H9 (cell line): ENCODE results near the gene CHMP2A. TPM values are rescaled to one million over a fixed set of nuclear protein-coding genes. Genes with fewer than 3 reads are reported as not detected.

Source experiments
- DNase-seq: peaks from one replicate; pipeline ENCODE4 v3.0.0-alpha.2; 2017
- H2AFZ ChIP-seq: one replicate; pipeline ENCODE4 v1.6.1; 2013; ENCODE audit warnings: mild to moderate bottlenecking, low read length, control low read depth, moderate library complexity
- H2AK5ac ChIP-seq: 2 replicates; pipeline ENCODE4 v1.6.1; 2013; ENCODE audit warnings: low read length, control low read depth, mixed read lengths; ENCODE audit not compliant: insufficient read length
- H2BK120ac ChIP-seq: one replicate; pipeline ENCODE4 v1.6.1; 2013; ENCODE audit warnings: low read depth, mild to moderate bottlenecking, low read length, control low read depth, inconsistent platforms; ENCODE audit not compliant: poor library complexity, severe bottlenecking
- H2BK12ac ChIP-seq: 2 replicates; pipeline ENCODE4 v1.6.1; 2013; ENCODE audit warnings: low read length, control low read depth, mixed read lengths, low read depth; ENCODE audit not compliant: insufficient read length
- H2BK15ac ChIP-seq: 2 replicates; pipeline ENCODE4 v1.6.1; 2013; ENCODE audit warnings: low read depth, low read length, control low read depth
- H2BK20ac ChIP-seq: one replicate; pipeline ENCODE4 v1.6.1; 2013; ENCODE audit warnings: low read depth, mild to moderate bottlenecking, low read length, control low read depth, inconsistent platforms; ENCODE audit not compliant: poor library complexity, severe bottlenecking
- H2BK5ac ChIP-seq: 2 replicates; pipeline ENCODE4 v1.6.1; 2013; ENCODE audit warnings: low read length, control low read depth, mixed read lengths; ENCODE audit not compliant: insufficient read length
- H3K14ac ChIP-seq: 2 replicates; pipeline ENCODE4 v1.6.1; 2013; ENCODE audit warnings: low read length, control low read depth; ENCODE audit not compliant: insufficient read depth
- H3K18ac ChIP-seq: 2 replicates; pipeline ENCODE4 v1.6.1; 2013; ENCODE audit warnings: low read depth, mild to moderate bottlenecking, mixed read lengths, low read length, control low read depth; ENCODE audit not compliant: insufficient read length
- H3K23ac ChIP-seq: 2 replicates; pipeline ENCODE4 v1.6.1; 2013; ENCODE audit warnings: low read length, control low read depth, mixed read lengths, low read depth; ENCODE audit not compliant: insufficient read length
- H3K23me2 ChIP-seq: 2 replicates; pipeline ENCODE4 v1.6.1; 2013; ENCODE audit warnings: low read depth, mild to moderate bottlenecking, mixed read lengths, low read length, control low read depth; ENCODE audit not compliant: insufficient read length, poor library complexity, severe bottlenecking
- H3K27ac ChIP-seq: 2 replicates; pipeline ENCODE4 v1.5.1; 2013; ENCODE audit warnings: low read length, control low read depth, mixed read lengths, low read depth; ENCODE audit not compliant: insufficient read length
- H3K27me3 ChIP-seq: 2 replicates; pipeline ENCODE4 v1.6.1; 2013; ENCODE audit warnings: low read length, control low read depth, inconsistent platforms; ENCODE audit not compliant: insufficient read depth
- H3K4ac ChIP-seq: 2 replicates; pipeline ENCODE4 v1.6.1; 2013; ENCODE audit warnings: low read depth, mild to moderate bottlenecking, control low read depth, inconsistent platforms, low read length, moderate library complexity
- H3K4me1 ChIP-seq: 2 replicates; pipeline ENCODE4 v1.6.1; 2013; ENCODE audit warnings: low read length, control low read depth, inconsistent platforms; ENCODE audit not compliant: insufficient read depth
- H3K4me2 ChIP-seq: 2 replicates; pipeline ENCODE4 v1.6.1; 2013; ENCODE audit warnings: low read length, control low read depth, mixed read lengths; ENCODE audit not compliant: insufficient read length, insufficient read depth
- H3K56ac ChIP-seq: 2 replicates; pipeline ENCODE4 v1.6.1; 2013; ENCODE audit warnings: low read depth, mild to moderate bottlenecking, mixed read lengths, low read length, control low read depth; ENCODE audit not compliant: insufficient read length
- H3K79me1 ChIP-seq: 2 replicates; pipeline ENCODE4 v1.6.1; 2013; ENCODE audit warnings: low read depth, mild to moderate bottlenecking, moderate library complexity, low read length, control low read depth, inconsistent platforms; ENCODE audit not compliant: insufficient read depth, poor library complexity, severe bottlenecking
- H3K79me2 ChIP-seq: 2 replicates; pipeline ENCODE4 v1.6.1; 2013; ENCODE audit warnings: low read length, control low read depth, inconsistent platforms; ENCODE audit not compliant: insufficient read depth
- H3K9ac ChIP-seq: 2 replicates; pipeline ENCODE4 v1.6.1; 2013; ENCODE audit warnings: low read length, control low read depth, mixed read lengths; ENCODE audit not compliant: insufficient read length; ENCODE audit errors: extremely low read depth
- H3K9me3 ChIP-seq: one replicate; pipeline ENCODE4 v1.6.1; 2013; ENCODE audit warnings: low read depth, low read length, inconsistent platforms; ENCODE audit not compliant: control insufficient read depth
- H3T11ph ChIP-seq: one replicate; pipeline ENCODE4 v1.6.1; 2013; ENCODE audit warnings: mild to moderate bottlenecking, low read length, control low read depth, inconsistent platforms
- H4K20me1 ChIP-seq: one replicate; pipeline ENCODE4 v1.6.1; 2013; ENCODE audit not compliant: control insufficient read depth, insufficient read length, insufficient read depth
- H4K5ac ChIP-seq: 2 replicates; pipeline ENCODE4 v1.6.1; 2013; ENCODE audit warnings: low read depth, mild to moderate bottlenecking, mixed read lengths, low read length, control low read depth; ENCODE audit not compliant: insufficient read length
- H4K8ac ChIP-seq: replicated peaks from 2 replicates; pipeline ENCODE4 v1.6.1; 2013; ENCODE audit warnings: low read length, control low read depth, mixed read lengths, low read depth; ENCODE audit not compliant: insufficient read length
- H4K91ac ChIP-seq: 2 replicates; pipeline ENCODE4 v1.6.1; 2013; ENCODE audit warnings: low read depth, mild to moderate bottlenecking, moderate library complexity, mixed read lengths, low read length, control low read depth; ENCODE audit not compliant: insufficient read length
- H3K27ac Mint-ChIP-seq, 3 experiments: 2 replicates in 2 of 3; 3 replicates in 1 of 3; pipeline ENCODE4 v1.8.0; 2020 to 2021; ENCODE audit warnings: mixed read lengths in 3 of 3, mild to moderate bottlenecking in 1 of 3, moderate library complexity in 1 of 3
- H3K27me3 Mint-ChIP-seq: 2 replicates; pipeline ENCODE4 v1.8.0; 2021; ENCODE audit warnings: low read depth, mild to moderate bottlenecking, moderate library complexity, mixed read lengths
- H3K36me3 Mint-ChIP-seq, 3 experiments: 2 replicates in 2 of 3; 3 replicates in 1 of 3; pipeline ENCODE4 v1.8.0; 2020 to 2021; ENCODE audit warnings: low read depth in 3 of 3, mixed read lengths in 3 of 3; ENCODE audit not compliant: insufficient read depth in 1 of 3
- H3K4me1 Mint-ChIP-seq, 2 experiments: 2 replicates each; pipeline ENCODE4 v1.8.0; 2020; ENCODE audit warnings: mixed read lengths in 2 of 2
- H3K4me3 Mint-ChIP-seq, 2 experiments: 2 replicates in 1 of 2; 3 replicates in 1 of 2; pipeline ENCODE4 v1.8.0; 2020 to 2021; ENCODE audit warnings: mild to moderate bottlenecking in 2 of 2, mixed read lengths in 2 of 2, moderate library complexity in 1 of 2
- H3K9me3 Mint-ChIP-seq, 2 experiments: 2 replicates in 1 of 2; 3 replicates in 1 of 2; pipeline ENCODE4 v1.8.0; 2020; ENCODE audit warnings: mild to moderate bottlenecking in 2 of 2, mixed read lengths in 2 of 2, moderate library complexity in 1 of 2
- CTCF ChIP-seq: fragments of 200-600 bp; sonication (generic); conservative IDR thresholded peaks from 3 replicates; pipeline ENCODE4 v1.8.0; 2021; ENCODE audit warnings: antibody characterized with exemption, mild to moderate bottlenecking
- WGBS: extraction: QIAGEN DNeasy Blood & Tissue Kit; methylation state at CpG from one replicate; pipeline ENCODE4 v1.1.7; 2013; ENCODE audit warnings: missing lambda C conversion rate, low lambda C conversion rate, mixed read lengths; ENCODE audit not compliant: insufficient read length; ENCODE audit errors: extremely low coverage; 5-methylcytosine and 5-hydroxymethylcytosine counted together
- total RNA-seq: library from RNA; stranded (reverse); gene quantifications from 2 replicates; pipeline ENCODE4 v1.2.1, GENCODE V29; 2021

The CHMP2A gene
- total RNA-seq, 1 experiment from 2014 or later, result 109 TPM

- Mint-ChIP-seq H3K36me3 (peaks cover 2 to 7% (median 4%) of the 10 kb centered on the region in 3 experiments; a peak in 6 of 7 replicates), H3K9me3 (peaks cover 0 to 3% of the 10 kb centered on the region in 2 experiments; a peak in 1 of 5 replicates), H3K27ac (peak overlapping the region in 2 of 3 experiments; percentile 46 to 64; a peak in 3 of 7 replicates), H3K27me3 (no peaks in the 10 kb centered on the region), H3K4me1 (peaks cover 42% of the 10 kb centered on the region in 2 experiments), H3K4me3 (peak overlapping the region in 1 of 2 experiments; percentile 63; a peak in 1 of 5 replicates)
- H3K79me2 ChIP-seq, result peaks cover 2% of the 10 kb centered on the region; the same call in 1 of the 2 replicates
- H3K4me1 ChIP-seq, result peaks cover 6% of the 10 kb centered on the region; the same call in 1 of the 2 replicates
- no peak overlapping the region for H3K9ac ChIP-seq
- H2BK20ac ChIP-seq, result no peak overlapping the region
- H3K9me3 ChIP-seq, result no peaks in the 10 kb centered on the region
- H4K8ac ChIP-seq, result no peak overlapping the region
- no peak overlapping the region for H2AFZ ChIP-seq
- no peak overlapping the region for H3K14ac ChIP-seq
- no peak overlapping the region for H2AK5ac ChIP-seq
- no peak overlapping the region for H2BK15ac ChIP-seq
- no peak overlapping the region for H2BK120ac ChIP-seq
- H3K4me2 ChIP-seq, result no peak overlapping the region
- no peak overlapping the region for H3K56ac ChIP-seq
- no peak overlapping the region for H2BK5ac ChIP-seq
- H2BK12ac ChIP-seq, result no peak overlapping the region
- no peak overlapping the region for H3K23ac ChIP-seq
- H4K5ac ChIP-seq, result no peak overlapping the region
- TF ChIP-seq CTCF, result no peak
- no peak overlapping the region for H3K4ac ChIP-seq
- no peaks in the 10 kb centered on the region for H4K20me1 ChIP-seq
- H3K23me2 ChIP-seq, result peaks cover 19% of the 10 kb centered on the region
- H3K27me3 ChIP-seq, result no peaks in the 10 kb centered on the region
- no peaks in the 10 kb centered on the region for H3K79me1 ChIP-seq
- no peak overlapping the region for H4K91ac ChIP-seq
- DNase-seq, result peak; percentile 30
- no peak overlapping the region for H3K18ac ChIP-seq
- no CpG with 5 or more reads among the region's 4 CpGs for WGBS
- no peak overlapping the region for H3K27ac ChIP-seq
- no peak overlapping the region for H3T11ph ChIP-seq
Measured at GRCh38 chr19:58521651-58522050, 33.3 kb downstream of the CHMP2A start.
